GM19099 (cell line): Measurements from ENCODE around the gene WDR75.

Source experiments
- POLR2A ChIP-seq: IDR thresholded peaks from 3 replicates; pipeline ENCODE4 v1.6.1; 2011; ENCODE audit warnings: low read depth; ENCODE audit not compliant: insufficient read length; ENCODE audit errors: extremely low read depth

The WDR75 gene

DNA sequence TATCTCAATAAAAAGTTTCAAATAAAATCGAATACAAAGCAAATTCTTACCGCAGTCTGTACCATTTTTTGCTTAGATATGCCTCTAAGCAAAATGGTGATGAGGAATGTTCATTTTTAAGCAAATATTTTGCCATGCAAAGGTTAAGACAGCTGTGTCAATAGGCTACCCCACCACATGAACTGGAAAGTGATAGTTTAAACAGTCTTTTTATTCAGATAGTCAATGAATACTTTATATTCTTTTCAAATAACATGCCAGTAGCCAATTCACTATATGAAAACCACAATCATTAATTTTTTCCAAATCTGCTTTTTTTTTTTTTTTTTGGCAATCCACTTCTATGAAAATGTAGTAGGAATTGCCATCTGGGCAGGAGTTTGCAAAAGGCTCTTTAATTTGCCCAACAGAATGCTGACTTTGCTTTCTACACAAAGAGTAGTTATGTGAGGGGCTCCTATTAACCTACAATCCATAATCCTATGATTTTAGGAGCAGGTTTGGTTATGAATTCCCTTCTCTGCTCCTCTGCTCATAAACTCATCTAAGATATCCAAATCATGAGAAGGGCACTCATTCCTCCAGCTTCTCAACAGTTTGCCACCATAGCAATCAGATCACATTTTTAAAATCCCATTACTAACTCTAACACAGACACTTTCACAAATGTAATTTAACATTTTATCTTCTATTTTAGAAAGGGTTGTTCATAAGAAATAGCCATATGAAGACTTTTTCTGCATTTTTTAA lies 70.1 kb downstream of the WDR75 start:
- TF ChIP-seq POLR2A: no peak

DNA sequence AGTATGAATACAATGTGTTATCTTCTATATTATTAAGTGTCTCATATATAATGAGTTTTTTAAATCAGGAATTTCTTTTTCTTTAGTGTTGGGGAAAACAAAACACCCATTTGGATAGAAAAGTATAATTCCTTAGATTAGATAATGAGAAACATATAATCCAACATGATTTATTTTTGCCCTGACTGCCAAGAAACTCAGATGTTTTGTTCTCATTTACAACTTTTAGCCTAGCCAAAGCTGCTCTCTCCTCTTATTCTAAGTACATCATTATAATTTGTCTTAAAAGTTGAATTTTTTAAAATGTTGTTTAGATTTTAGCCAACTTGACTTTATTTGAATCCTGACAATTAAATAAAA lies 70.7 kb downstream of the WDR75 start:
- no peak for TF ChIP-seq POLR2A

DNA sequence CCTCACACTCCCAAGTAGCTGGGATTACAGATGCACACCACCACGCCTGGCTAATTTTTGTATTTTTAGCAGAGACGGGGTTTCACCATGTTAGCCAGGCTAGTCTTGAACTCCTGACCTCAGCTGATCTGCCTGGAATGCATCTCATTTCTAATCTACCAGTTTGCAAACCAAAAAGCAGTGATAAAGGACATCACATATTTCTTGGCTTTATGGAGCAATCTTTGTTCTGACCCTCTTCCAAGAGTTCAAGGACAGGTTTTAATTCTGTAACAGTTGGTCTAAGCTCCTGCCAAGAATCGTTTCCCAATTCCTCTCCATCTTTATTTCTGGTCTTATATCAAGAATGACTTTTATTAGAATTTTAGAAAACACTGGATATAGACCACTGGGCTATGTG lies 71.6 kb downstream of the WDR75 start:
- no peak for TF ChIP-seq POLR2A

DNA sequence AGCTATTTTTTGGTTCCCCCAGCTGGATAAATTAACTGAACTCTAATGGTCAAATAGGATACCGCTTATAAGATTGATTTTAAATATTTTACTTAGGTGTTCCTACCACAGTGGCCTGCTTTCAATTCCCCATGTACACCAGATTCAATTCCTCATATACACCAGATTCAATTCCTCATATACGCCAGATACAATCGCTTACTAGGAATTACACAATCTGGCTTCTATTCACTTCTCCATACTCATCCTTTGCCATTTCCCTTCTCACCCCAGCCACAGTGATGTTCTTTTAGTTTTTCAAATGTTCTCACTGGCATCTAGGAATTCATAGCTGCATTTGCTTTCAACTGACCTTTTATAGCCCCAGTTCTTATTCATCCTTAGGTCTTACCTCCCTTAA lies 72.8 kb downstream of the WDR75 start:
- TF ChIP-seq POLR2A: no peak

DNA sequence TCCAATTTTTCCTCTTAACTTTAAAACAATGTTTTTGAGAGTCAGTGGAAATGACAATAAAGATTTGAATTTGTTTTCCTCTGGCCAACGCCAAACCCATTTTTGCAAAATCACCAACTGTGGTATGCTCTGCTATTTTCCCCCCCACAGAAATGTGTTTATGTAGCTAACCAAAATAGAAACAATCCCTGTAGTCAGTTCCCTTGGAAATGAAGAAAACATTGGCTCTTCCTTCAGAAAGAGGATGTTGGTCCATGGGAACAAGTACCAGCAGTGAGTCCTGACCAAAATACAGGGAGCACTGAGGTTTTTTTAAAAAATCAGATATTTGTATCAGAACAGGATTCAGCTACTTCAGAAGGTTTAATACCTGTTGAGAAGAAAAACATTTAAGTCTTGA lies 74.0 kb downstream of the WDR75 start:
- TF ChIP-seq POLR2A: no peak

DNA sequence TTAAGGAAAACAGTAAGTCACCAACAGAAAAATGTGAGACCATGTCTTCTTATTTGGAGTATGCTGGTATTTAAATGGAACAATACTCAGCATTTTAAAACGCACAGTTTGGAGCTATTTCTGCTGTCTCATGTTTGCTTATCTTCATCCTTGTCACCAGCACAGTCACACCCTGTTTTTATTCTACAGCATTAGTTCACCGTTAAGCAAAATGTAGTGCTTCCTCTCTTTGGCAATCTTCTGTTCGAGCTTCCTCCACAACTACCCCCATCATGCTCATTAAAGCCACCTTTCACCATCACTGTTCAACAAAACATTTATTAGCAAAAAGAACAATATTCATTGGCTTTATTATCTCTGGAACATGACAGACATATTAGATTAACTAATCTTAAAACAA lies 75.3 kb downstream of the WDR75 start:
- TF ChIP-seq POLR2A: no peak

DNA sequence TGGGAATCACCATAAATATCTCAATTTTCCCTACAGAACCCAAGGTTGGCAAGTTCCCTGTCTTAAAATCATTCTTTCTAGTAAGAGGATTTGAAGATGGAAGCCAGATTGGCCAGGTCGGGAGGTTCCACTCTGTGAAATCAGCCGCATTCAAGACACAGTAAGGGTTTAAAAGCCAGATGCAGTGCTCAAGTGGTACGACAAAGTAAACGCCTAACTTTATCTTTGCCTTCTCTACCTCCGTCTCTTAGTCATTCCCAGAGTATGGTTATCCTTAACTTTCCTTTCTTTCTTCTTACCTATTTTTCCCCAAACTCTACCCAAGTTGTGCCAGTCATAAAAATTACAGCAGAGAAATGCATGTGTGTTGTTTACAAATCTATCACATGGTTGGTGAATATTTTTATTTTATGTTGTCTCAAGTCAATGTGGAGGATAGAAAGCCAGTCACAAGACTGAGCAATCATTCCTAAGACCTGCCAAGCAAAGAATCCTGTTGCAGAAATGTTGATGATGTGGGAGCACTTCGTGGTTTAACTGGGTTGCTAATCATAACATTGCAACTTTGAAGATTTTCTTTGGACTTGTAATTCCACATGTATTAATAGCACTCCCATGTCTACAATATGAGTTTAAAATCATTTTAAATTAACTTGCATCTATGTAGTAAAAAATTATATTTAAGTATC lies 76.7 kb downstream of the WDR75 start:
- no peak for TF ChIP-seq POLR2A

DNA sequence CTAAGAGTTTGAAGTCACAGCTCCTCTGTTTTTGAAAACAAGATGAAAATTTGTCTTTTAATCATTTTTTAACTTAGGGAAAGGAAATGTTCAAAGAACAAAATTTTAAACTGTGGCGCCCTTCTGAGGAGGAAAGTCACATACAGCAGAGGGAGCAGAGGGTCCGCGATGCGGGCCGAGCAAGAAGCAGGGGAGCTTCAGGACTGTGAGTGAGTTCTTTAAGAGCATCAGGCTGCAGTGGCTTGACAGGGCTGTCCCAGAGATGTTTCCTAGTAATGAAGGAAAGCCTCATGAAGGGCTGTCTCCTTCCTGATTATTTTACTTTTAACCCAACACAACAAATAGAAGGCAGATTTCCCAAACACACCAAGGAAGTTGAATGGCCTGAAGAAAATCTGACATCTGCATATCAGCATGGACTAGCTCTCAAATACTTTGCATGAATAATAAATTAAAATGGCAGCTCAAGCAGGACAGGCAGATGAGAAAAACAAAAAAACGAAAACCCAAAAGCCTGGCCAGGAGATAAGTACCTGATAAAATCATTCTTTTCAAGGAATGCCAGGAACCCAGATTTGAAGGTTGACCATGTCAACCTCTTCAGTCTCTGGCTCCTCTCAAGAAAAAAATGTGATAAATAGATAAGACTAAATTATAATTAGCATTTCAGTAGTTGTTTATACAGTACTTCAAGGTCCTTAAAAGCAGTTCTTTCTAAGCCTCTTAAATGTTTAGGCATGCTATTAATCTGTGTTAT lies 78.5 kb downstream of the WDR75 start:
- no peak for TF ChIP-seq POLR2A

DNA sequence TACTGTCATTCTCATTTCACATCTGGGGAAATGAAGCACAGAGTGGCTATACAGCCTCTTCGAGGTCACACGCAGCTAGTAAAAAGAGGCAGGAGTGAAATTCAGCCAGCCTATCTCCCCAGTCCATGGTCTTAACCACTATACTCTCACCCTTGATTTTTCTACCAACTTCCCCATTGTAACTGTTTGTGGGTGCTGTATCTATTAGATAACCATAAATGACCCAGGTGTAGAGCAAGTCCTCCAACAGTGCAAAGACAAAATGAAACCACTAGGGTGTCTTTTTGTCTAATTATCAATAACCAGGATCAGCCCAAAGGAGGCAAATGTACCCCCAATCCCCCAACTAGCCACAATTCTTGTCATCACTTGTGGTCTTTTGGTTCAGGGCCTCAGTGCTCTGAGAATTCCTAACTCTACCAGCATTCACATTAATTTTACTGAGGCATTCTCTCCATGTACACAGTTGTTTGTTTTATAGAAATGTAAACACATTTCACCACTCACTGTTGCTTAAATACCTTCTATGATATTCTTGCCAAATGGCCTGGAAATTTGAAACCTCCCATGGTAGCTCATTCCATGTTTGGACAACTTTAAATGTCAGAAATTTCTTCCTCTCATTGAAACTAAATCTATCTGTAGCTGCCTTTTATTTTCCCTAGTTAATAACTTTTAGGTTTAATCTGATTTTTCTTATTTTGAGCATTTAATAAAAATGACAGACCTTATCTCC lies 80.6 kb downstream of the WDR75 start:
- TF ChIP-seq POLR2A: no peak

DNA sequence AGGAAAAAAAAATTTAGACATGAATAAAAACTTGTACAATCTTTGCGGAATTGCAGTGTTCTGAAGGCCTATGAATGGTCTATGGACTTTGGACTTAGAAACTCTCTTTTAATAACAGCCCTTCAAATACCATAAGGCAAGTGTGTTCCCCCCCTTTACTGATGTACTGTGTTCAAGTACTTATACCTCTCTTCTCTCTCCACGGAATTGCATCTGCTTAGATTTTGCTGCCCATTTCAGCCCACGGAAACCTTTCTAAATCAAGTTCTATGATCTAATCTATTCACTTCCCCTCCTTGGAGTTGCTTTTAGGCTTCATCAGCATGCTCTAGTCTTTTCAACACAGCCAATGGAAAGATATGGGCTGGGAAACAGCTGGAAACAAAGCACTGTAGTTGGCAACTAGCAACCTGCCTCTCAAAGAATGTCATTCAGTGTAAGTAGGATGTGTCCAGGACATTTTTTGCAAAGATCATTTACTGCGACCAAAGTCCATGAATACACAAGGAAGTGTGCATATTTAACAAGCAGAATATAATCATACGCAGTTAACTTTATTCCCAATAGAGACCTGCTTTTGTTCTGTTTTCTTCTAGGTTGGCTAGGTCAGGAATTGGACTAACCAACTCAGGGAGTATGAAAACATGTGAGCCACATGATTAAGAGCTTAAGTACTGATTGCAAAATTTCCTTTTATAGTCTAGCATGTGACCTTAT lies 81.3 kb downstream of the WDR75 start:
- no peak for TF ChIP-seq POLR2A

DNA sequence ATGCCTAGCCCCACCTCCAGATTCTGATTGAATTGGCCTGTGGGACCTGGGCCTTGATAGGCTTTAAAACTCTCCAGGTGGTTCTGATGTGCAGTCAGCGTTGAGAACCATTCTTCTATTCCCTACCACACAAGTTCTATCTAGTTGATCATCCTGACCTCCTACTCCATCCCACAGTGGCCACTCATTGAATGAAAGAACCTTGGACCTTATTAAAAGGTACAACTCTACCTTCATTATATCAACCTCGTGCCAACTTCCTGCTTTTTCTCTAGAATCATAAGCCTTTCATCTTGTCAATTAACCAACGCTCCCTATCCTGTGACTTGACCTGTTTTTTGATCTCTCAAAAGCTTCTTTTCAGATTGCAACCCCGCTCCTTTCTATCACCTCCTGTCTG lies 83.5 kb downstream of the WDR75 start:
- no peak for TF ChIP-seq POLR2A
